Ovary (tissue), 9 donors: Measurements from ENCODE around the gene CCDC154. TPM values are rescaled to one million over a fixed set of nuclear protein-coding genes. Genes with fewer than 3 reads are reported as not detected.

ENCODE experiments used
- DNase-seq, 5 donors: peaks; one replicate each; pipeline ENCODE4 v3.0.0-alpha.2; 2019 to 2020
- H3K27ac ChIP-seq, 2 donors: fragments of 200-600 bp; one replicate each; pipeline versions ENCODE4 v1.5.1 to v1.8.0; 2019 to 2022
- H3K27me3 ChIP-seq: fragments of 200-600 bp; one replicate; pipeline ENCODE4 v1.8.0; 2022
- H3K36me3 ChIP-seq: fragments of 200-600 bp; sonication (generic); one replicate; pipeline ENCODE4 v1.5.1; 2019
- H3K4me1 ChIP-seq: one replicate; pipeline ENCODE4 v1.8.1; 2013; ENCODE audit warnings: mild to moderate bottlenecking, moderate library complexity; ENCODE audit not compliant: insufficient read depth
- H3K4me3 ChIP-seq: fragments of 200-600 bp; sonication (generic); one replicate; pipeline ENCODE4 v1.5.1; 2017
- H3K9me3 ChIP-seq, 2 donors: fragments of 200-600 bp in 1 of 2; sonication (generic) in 1 of 2; one replicate each; pipeline versions ENCODE4 v1.5.1 to v1.8.1; 2013 to 2019; ENCODE audit warnings: mild to moderate bottlenecking in 1 of 2, moderate library complexity in 1 of 2
- CTCF ChIP-seq, 3 donors: fragments of 450-650 bp in 2 of 3; fragments of 200-600 bp in 1 of 3; IDR thresholded peaks; one replicate each; pipeline versions ENCODE4 v1.5.1 to v1.8.0; 2016 to 2022; ENCODE audit warnings: antibody characterized with exemption in 3 of 3, mild to moderate bottlenecking in 1 of 3
- EP300 ChIP-seq: sonication (generic); formaldehyde crosslinking; IDR thresholded peaks from one replicate; pipeline ENCODE4 v1.6.1; 2017; ENCODE audit warnings: antibody characterized with exemption
- POLR2A ChIP-seq: fragments of 450-650 bp; IDR thresholded peaks from one replicate; pipeline ENCODE4 v1.6.1; 2017; ENCODE audit warnings: antibody characterized with exemption, mild to moderate bottlenecking, moderate library complexity
- WGBS, 3 donors: extraction: QIAGEN DNeasy Blood & Tissue Kit in 1 of 3; methylation state at CpG; one replicate each; pipeline versions ENCODE4 v1.1.5 to v1.1.7; 2013 to 2017; 5-methylcytosine and 5-hydroxymethylcytosine counted together
- intact Hi-C, 4 donors: fragments of 100-400 bp; cut with DNase I; formaldehyde crosslinking; loops; one replicate each; pipeline versions ENCODE4 v1.11.0 to v1.15.1; 2022 to 2023
- polyA plus RNA-seq, 2 donors: library from polyadenylated mRNA; stranded (reverse); fragments of 200-250 nt in 1 of 2; fragments of 350-450 nt in 1 of 2; fragmentation: Illumina TruSeq in 1 of 2; extraction: RNeasy Lipid Tissue Mini Kit (QIAGEN cat#74804) in 1 of 2; gene quantifications; one replicate each; pipeline ENCODE4 v1.2.3, GENCODE V29; 2013 to 2014
- total RNA-seq, 7 donors: library from RNA; depleted of rRNA in 2 of 7; stranded (reverse); fragments of >200 nt in 2 of 7; fragmentation: NEBNext Ultra II Directional in 3 of 7; extraction: Animal tissue kit (Norgen Biotek cat#: 25700) in 3 of 7; gene quantifications; one replicate each; pipeline versions ENCODE4 v1.1.0 to v1.2.4, GENCODE V29; 2016 to 2023
- donor health status: DM: no; HTN: no; CAD: no; lungs with moderate emphysema.
- donor health status: DM: no; HTN: no; CAD: no.
- donor health status: Bipolar disorder and iron deficiency.
- donor health status: DM: yes; HTN: yes; CAD: no.
- donor health status: DM: no; HTN: no; CAD: no.
- donor health status: DM: yes; HTN: yes; CAD: no.

The CCDC154 gene
- total and polyA plus RNA-seq, 9 donors, result 1.1 to 3.5 (median 1.7) TPM; not detected in 1

DNA sequence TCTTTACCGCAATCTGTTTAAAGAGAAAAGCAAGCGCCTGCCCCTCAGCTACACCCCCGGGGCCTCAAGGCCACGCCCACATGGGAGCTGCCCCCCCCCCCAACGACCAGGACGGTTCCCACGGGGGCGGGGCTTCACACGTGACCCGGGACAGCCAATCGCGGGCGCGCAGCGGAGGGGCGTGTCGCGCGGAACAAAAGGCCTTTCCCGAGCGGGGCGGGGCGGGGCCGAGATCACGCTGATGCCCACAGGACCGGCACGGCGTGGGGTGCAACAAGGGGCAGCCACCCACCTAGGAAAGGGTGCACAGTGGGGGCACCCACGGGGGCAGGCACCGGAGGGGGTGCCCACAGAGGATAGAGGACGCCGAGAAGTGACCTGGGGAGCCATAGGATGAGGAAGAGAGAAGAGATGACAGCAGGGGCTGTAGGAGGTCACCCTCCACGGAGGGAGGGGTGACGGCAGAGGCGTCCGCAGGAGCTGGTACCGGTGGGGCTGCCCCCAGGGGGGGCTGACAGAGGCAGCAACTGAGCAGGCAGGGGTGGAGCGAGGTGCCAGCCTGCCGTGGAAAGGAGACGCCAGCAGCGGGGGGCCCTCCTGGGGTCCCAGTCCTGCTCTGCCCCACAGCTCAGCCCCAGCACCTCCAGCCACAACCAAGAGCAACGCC is 36.1 kb downstream of the CCDC154 start:
- no peaks in the 10 kb centered on the region for H3K36me3 ChIP-seq
- H3K9me3 ChIP-seq, result no peaks in the 10 kb centered on the region
- H3K27ac ChIP-seq, result peak overlapping the region in 1 of 2 donors; percentile 51
- 3 to 4% (median 4%) methylated on average over 41 to 42 of the region's 42 CpGs for WGBS, 3 donors
- H3K4me3 ChIP-seq, result peak overlapping the region; percentile 40
- no peaks in the 10 kb centered on the region for H3K27me3 ChIP-seq
- TF ChIP-seq EP300, result no peak
- TF ChIP-seq CTCF (IDR thresholded peaks at IDR 0.05), result no peak
- TF ChIP-seq POLR2A, result no peak
- peaks cover 7% of the 10 kb centered on the region for H3K4me1 ChIP-seq
- intact Hi-C loops, result no loop called here
- peak; percentile 94 to 98 (median 97) for DNase-seq

DNA sequence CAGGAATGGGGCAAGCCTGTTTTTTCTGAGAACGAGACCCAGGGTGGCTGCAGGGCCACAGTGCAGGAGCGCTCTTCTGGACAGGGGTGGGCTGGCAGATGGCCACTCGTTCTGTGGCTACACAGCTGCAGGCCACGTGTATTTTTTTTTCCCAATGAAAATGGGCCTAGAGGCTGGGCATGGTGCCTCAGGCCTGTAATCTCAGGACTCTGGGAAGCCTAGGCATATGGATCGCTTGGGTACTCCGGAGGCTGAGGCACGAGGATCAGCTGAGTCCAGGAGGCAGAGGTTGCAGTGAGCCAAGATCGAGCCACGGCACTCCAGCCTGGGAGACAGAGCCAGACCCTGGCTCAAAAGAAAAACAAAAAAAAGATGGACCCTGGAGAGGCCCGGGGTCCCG is 36.6 kb downstream of the CCDC154 start:
- no peaks in the 10 kb centered on the region for H3K27me3 ChIP-seq
- intact Hi-C loops, result no loop called here
- H3K4me3 ChIP-seq, result peak overlapping the region; percentile 40
- no peaks in the 10 kb centered on the region for H3K9me3 ChIP-seq
- H3K36me3 ChIP-seq, result no peaks in the 10 kb centered on the region
- H3K27ac ChIP-seq, result peak overlapping the region in 1 of 2 donors; percentile 51
- H3K4me1 ChIP-seq, result peaks cover 7% of the 10 kb centered on the region
- peak in 2 of 5 donors; percentile 38 to 62 for DNase-seq
- no peak for TF ChIP-seq EP300
- TF ChIP-seq POLR2A, result no peak
- no peak for TF ChIP-seq CTCF (IDR thresholded peaks at IDR 0.05)
- 7 to 15% (median 10%) methylated on average over 10 to 11 of the region's 11 CpGs for WGBS, 3 donors

- Histone ChIP-seq H3K4me3 (no peak overlapping the region), H3K4me1 (peaks cover 6% of the 10 kb centered on the region), H3K9me3 (no peaks in the 10 kb centered on the region), H3K27me3 (no peaks in the 10 kb centered on the region), H3K27ac (no peak overlapping the region), H3K36me3 (no peaks in the 10 kb centered on the region)
- intact Hi-C loops, result no loop called here
- WGBS, 3 donors, result 82 to 89% (median 88%) methylated on average over 14 of the region's 14 CpGs
- TF ChIP-seq POLR2A (no peak), EP300 (no peak), CTCF (IDR thresholded peaks at IDR 0.05) (no peak)
- DNase-seq, result no peak
These were observed 40.6 kb downstream of the CCDC154 start for GRCh38 chr16:1403733-1404132.

GRCh38 chr16:1403036-1403435 is 41.3 kb downstream of the CCDC154 start:
- 89 to 91% (median 90%) methylated on average over 22 of the region's 22 CpGs for WGBS, 3 donors
- no peak for DNase-seq
- no peaks in the 10 kb centered on the region for H3K9me3 ChIP-seq
- no peak overlapping the region for H3K27ac ChIP-seq
- no peaks in the 10 kb centered on the region for H3K27me3 ChIP-seq
- peaks cover 3% of the 10 kb centered on the region for H3K4me1 ChIP-seq
- no peak for TF ChIP-seq POLR2A
- no peak for TF ChIP-seq CTCF (IDR thresholded peaks at IDR 0.05)
- no peak for TF ChIP-seq EP300
- H3K4me3 ChIP-seq, result no peak overlapping the region
- H3K36me3 ChIP-seq, result no peaks in the 10 kb centered on the region
- intact Hi-C loops, result no loop called here
